ENCODE measurements around the gene ST3GAL4. TPM values are rescaled to one million over a fixed set of nuclear protein-coding genes. Genes with fewer than 3 reads are reported as not detected.

ST3GAL4 gene
- total and polyA plus RNA-seq, 2 of the 8 experiments (the other 6 are each of a cell fraction or from before 2014, with no cell fraction given), result 15.6 to 20.0 TPM

DNA sequence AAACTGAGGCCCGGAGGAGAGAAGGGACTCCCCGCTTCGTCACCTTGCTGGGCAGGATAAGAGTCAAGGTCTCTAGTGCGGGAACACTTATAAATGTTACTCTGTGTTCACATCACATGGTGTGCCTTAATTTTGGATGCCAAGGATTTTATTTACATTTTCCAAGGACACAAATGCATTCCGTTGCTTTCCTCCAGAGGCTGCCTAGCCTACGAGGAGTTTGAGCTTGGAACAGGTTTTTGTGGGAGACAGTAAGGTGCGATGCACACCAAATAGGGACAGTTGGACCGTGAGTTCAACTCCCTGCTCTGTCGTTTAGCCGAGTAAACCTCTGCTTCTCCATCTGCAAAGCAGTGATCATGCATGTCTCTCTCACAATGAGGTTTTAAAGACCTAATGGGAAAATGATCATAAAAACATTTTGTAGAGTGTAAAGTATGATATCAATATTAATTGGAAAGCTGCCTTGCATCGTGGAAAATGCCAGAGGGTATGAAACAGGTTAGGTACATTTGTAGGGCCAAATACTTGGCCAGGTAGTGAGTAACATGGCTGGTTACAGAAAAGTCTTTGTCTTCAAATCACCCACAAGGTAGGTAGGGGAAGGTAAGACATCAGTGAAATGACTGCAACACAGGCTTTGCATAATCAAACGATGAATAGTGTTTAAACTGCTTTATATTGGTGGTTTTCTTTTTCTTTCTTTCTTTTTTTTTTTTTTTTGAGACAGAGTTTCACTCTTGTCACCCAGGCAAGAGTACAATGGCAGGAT is 61.8 kb downstream of the ST3GAL4 start (continued):
- no peak for TF ChIP-seq SUZ12 (IDR thresholded peaks at IDR 0.05; ENCODE audit: low read length)
